HepG2 (cell line): ENCODE data around the gene PSMA3. TPM values are rescaled to one million over a fixed set of nuclear protein-coding genes. Genes with fewer than 3 reads are reported as not detected.

Experiments used
- CBX2 ChIP-seq, 2 experiments: fragments of 200-600 bp in 1 of 2; sonication (generic); formaldehyde crosslinking in 1 of 2; IDR thresholded peaks; 2 replicates each; pipeline versions ENCODE4 v1.7.0 to v1.8.1; 2018 to 2022; ENCODE audit warnings: low read depth in 2 of 2, low read length in 1 of 2, mild to moderate bottlenecking in 1 of 2, missing genetic modification reagents in 1 of 2
- NCOA2 ChIP-seq: sonication (generic); formaldehyde crosslinking; IDR thresholded peaks from 2 replicates; pipeline ENCODE4 v1.8.0; 2022; ENCODE audit warnings: inconsistent platforms
- POGZ ChIP-seq: sonication (generic); formaldehyde crosslinking; IDR thresholded peaks from 2 replicates; pipeline ENCODE4 v1.4.0; 2020; ENCODE audit warnings: mild to moderate bottlenecking, missing genetic modification reagents
- RBFOX2 ChIP-seq: fragments of 200-400 bp; formaldehyde crosslinking; IDR thresholded peaks from 2 replicates; pipeline ENCODE4 v1.6.1; 2017; ENCODE audit warnings: low read depth, mild to moderate bottlenecking, low read length
- SALL1 ChIP-seq: sonication (generic); formaldehyde crosslinking; IDR thresholded peaks from 2 replicates; pipeline ENCODE4 v1.8.0; 2022; ENCODE audit warnings: mild to moderate bottlenecking, missing genetic modification reagents
- SP2 ChIP-seq: sonication (generic); formaldehyde crosslinking; IDR thresholded peaks from 2 replicates; pipeline ENCODE4 v1.5.1; 2020; ENCODE audit warnings: mild to moderate bottlenecking, missing genetic modification reagents
- TBL1XR1 ChIP-seq: fragments of 150-350 bp; IDR thresholded peaks from 2 replicates; pipeline ENCODE4 v1.6.1; 2014; ENCODE audit warnings: borderline replicate concordance, low read length; ENCODE audit not compliant: partially characterized antibody
- TFDP2 ChIP-seq: sonication (generic); formaldehyde crosslinking; IDR thresholded peaks from 2 replicates; pipeline ENCODE4 v1.4.0; 2020; ENCODE audit warnings: missing genetic modification reagents
- ZBTB40 ChIP-seq, 2 experiments: fragments of 450-650 bp in 1 of 2; sonication (generic) in 1 of 2; formaldehyde crosslinking in 1 of 2; IDR thresholded peaks; 2 replicates each; pipeline versions ENCODE4 v1.6.1 to v1.8.0; 2016 to 2022; ENCODE audit warnings: antibody characterized with exemption in 1 of 2, mild to moderate bottlenecking in 1 of 2, missing genetic modification reagents in 1 of 2
- ZGPAT ChIP-seq: IDR thresholded peaks from 2 replicates; pipeline ENCODE4 v1.6.1; 2016; ENCODE audit warnings: mild to moderate bottlenecking
- ZNF253 ChIP-seq: sonication (generic); formaldehyde crosslinking; IDR thresholded peaks from 2 replicates; pipeline ENCODE4 v1.8.0; 2022; ENCODE audit warnings: mild to moderate bottlenecking, missing genetic modification reagents, borderline replicate concordance
- ZNF496 ChIP-seq: sonication (generic); formaldehyde crosslinking; IDR thresholded peaks from 2 replicates; pipeline ENCODE4 v1.8.1; 2023; ENCODE audit warnings: mild to moderate bottlenecking, moderate library complexity, missing genetic modification reagents; ENCODE audit not compliant: insufficient replicate concordance
- polyA plus RNA-seq, 8 experiments: library from polyadenylated mRNA; depleted of rRNA in 3 of 8; stranded (reverse) in 7 of 8; unstranded in 1 of 8; fragments of >200 nt; fragmentation: Illumina TruSeq in 4 of 8; extraction: Trizol in 4 of 8; gene quantifications; 2 replicates each; pipeline versions ENCODE4 v1.2.1 to v1.2.3, GENCODE V29; 2011 to 2016; ENCODE audit warnings: low read depth in 4 of 8, missing spikeins in 1 of 8, mixed read lengths in 1 of 8; ENCODE audit not compliant: insufficient read depth in 1 of 8
- total RNA-seq, 5 experiments: library from RNA; depleted of rRNA; stranded (reverse); fragments of >200 nt; fragmentation: Illumina TruSeq; extraction: Trizol; gene quantifications; 2 replicates each; pipeline ENCODE4 v1.2.3, GENCODE V29; 2016; ENCODE audit warnings: low read depth in 1 of 5

PSMA3 gene
- total and polyA plus RNA-seq, 2 of the 13 experiments (the other 11 are each of a cell fraction or from before 2014, with no cell fraction given) = 232 to 275 TPM

- TF ChIP-seq SP2 (CRISPR knock-in tag) (peak; percentile 38; the same call in 1 of the 2 replicates), ZBTB40 (IDR thresholded peaks at IDR 0.05) (no peak), ZBTB40 (CRISPR knock-in tag; IDR thresholded peaks at IDR 0.05) (peak; percentile 50; the same call in 1 of the 2 replicates), ZNF253 (CRISPR knock-in tag) (peak; percentile 30; the same call in 1 of the 2 replicates), RBFOX2 (peak; percentile 68), CBX2 (IDR thresholded peaks at IDR 0.05; ENCODE audit: low read depth, low read length) (no peak), CBX2 (CRISPR knock-in tag; IDR thresholded peaks at IDR 0.05; ENCODE audit: low read depth) (no peak), ZGPAT (peak; percentile 18; the same call in 1 of the 2 replicates), TBL1XR1 (peak; percentile 55), SALL1 (CRISPR knock-in tag) (peak; percentile 53), POGZ (CRISPR knock-in tag) (peak; percentile 70), NCOA2 (CRISPR knock-in tag) (0 out of 2 replicates have a peak, but pooled peaks have one; percentile 4), ZNF496 (CRISPR knock-in tag) (no peak), TFDP2 (CRISPR knock-in tag) (peak; percentile 83)
Measured at GRCh38 chr14:58244556-58245387, at the start of gene PSMA3 (continued).
